Sigmoid colon (tissue), 4 donors: Measurements from ENCODE around the gene HNRNPL.

ENCODE experiments used
- CTCF ChIP-seq, 4 experiments: fragments of 450-650 bp in 3 of 4; fragments of 200-600 bp in 1 of 4; IDR thresholded peaks; one replicate each; pipeline ENCODE4 v1.5.1; 2016 to 2019; ENCODE audit warnings: antibody characterized with exemption in 4 of 4, mild to moderate bottlenecking in 3 of 4, moderate library complexity in 2 of 4
- EP300 ChIP-seq, 4 donors: sonication (generic); formaldehyde crosslinking; IDR thresholded peaks; one replicate each; pipeline ENCODE4 v1.6.1; 2017; ENCODE audit warnings: antibody characterized with exemption in 4 of 4
- POLR2A ChIP-seq, 2 donors: fragments of 450-650 bp; IDR thresholded peaks; one replicate each; pipeline ENCODE4 v1.6.1; 2016; ENCODE audit warnings: antibody characterized with exemption in 2 of 2, mild to moderate bottlenecking in 2 of 2, moderate library complexity in 2 of 2
- POLR2AphosphoS5 ChIP-seq, 4 donors: sonication (generic); formaldehyde crosslinking; IDR thresholded peaks; one replicate each; pipeline ENCODE4 v1.6.1; 2017; ENCODE audit warnings: antibody characterized with exemption in 4 of 4

- no peak for TF ChIP-seq CTCF (IDR thresholded peaks at IDR 0.05)
- TF ChIP-seq POLR2AphosphoS5 (IDR thresholded peaks at IDR 0.05): no peak
- no peak for TF ChIP-seq POLR2A (IDR thresholded peaks at IDR 0.05)
- no peak for TF ChIP-seq EP300 (IDR thresholded peaks at IDR 0.05)
These were observed 16.7 kb downstream of the HNRNPL start for GRCh38 chr19:38833092-38833425.
